Activated T-cell treated with anti-CD3 and anti-CD28 coated beads, Interleukin-2, amount 50 U/mL, for 4 hours (primary cell): ENCODE results near the gene AK9. TPM values are rescaled to one million over a fixed set of nuclear protein-coding genes. Genes with fewer than 3 reads are reported as not detected.
"Not testable (repeated sequence)": the region's sequence is repeated elsewhere in the genome, so short reads cannot be mapped to it uniquely, and the experiment has no call there.

ENCODE experiments used
- ATAC-seq, 2 donors: fragments of 200-7000 bp; cut with Tn5 transposase; one replicate each; pipeline ENCODE4 v1.10.0; 2021
- DNase-seq: peaks from one replicate; pipeline ENCODE4 v3.0.0-alpha.2; 2020
- H3K27me3 Mint-ChIP-seq: one replicate; pipeline ENCODE4 v1.8.0; 2021; ENCODE audit warnings: low read depth, mixed read lengths
- H3K36me3 Mint-ChIP-seq: one replicate; pipeline ENCODE4 v1.8.0; 2022; ENCODE audit warnings: mixed read lengths; ENCODE audit not compliant: insufficient read depth
- H3K4me1 Mint-ChIP-seq: one replicate; pipeline ENCODE4 v1.8.0; 2021; ENCODE audit warnings: low read depth, mixed read lengths
- H3K4me3 Mint-ChIP-seq: one replicate; pipeline ENCODE4 v1.8.0; 2021; ENCODE audit warnings: mild to moderate bottlenecking, moderate library complexity, mixed read lengths
- H3K9me3 Mint-ChIP-seq: one replicate; pipeline ENCODE4 v1.8.0; 2021; ENCODE audit warnings: mixed read lengths
- total RNA-seq, 3 donors: library from RNA; stranded (reverse); gene quantifications; one replicate each; pipeline ENCODE4 v1.2.1, GENCODE V29; 2021

The AK9 gene
- total RNA-seq, 3 donors from 2014 or later: 2.0 to 2.5 (median 2.1) TPM

GRCh38 chr6:109466212-109466923, 224.6 kb downstream of the AK9 start:
- H3K9me3 Mint-ChIP-seq: peaks cover 3% of the 10 kb centered on the region
- DNase-seq (no peak), ATAC-seq (no peak)
- no peaks in the 10 kb centered on the region for H3K27me3 Mint-ChIP-seq
- no peak overlapping the region for H3K4me3 Mint-ChIP-seq
- H3K36me3 Mint-ChIP-seq: peaks cover 62% of the 10 kb centered on the region
- H3K4me1 Mint-ChIP-seq: peaks cover 47% of the 10 kb centered on the region

GRCh38 chr6:109465772-109466171, 225.2 kb downstream of the AK9 start:
- no peak overlapping the region for H3K4me3 Mint-ChIP-seq
- H3K36me3 Mint-ChIP-seq: peaks cover 61% of the 10 kb centered on the region
- H3K27me3 Mint-ChIP-seq: no peaks in the 10 kb centered on the region
- H3K4me1 Mint-ChIP-seq: peaks cover 44% of the 10 kb centered on the region
- peaks cover 3% of the 10 kb centered on the region for H3K9me3 Mint-ChIP-seq
- DNase-seq (no peak), ATAC-seq (no peak)

GRCh38 chr6:109461733-109462526, 229.1 kb downstream of the AK9 start:
- peaks cover 3% of the 10 kb centered on the region for H3K9me3 Mint-ChIP-seq
- H3K4me1 Mint-ChIP-seq: peaks cover 60% of the 10 kb centered on the region
- no peaks in the 10 kb centered on the region for H3K27me3 Mint-ChIP-seq
- H3K4me3 Mint-ChIP-seq: no peak overlapping the region
- ATAC-seq (no peak), DNase-seq (no peak)
- peaks cover 41% of the 10 kb centered on the region for H3K36me3 Mint-ChIP-seq

- H3K9me3 Mint-ChIP-seq, DNase-seq, ATAC-seq, H3K4me3 Mint-ChIP-seq, H3K27me3 Mint-ChIP-seq: not testable (repeated sequence)
- Mint-ChIP-seq H3K4me1 (peaks cover 66% of the 10 kb centered on the region), H3K36me3 (peaks cover 41% of the 10 kb centered on the region)
Observed at GRCh38 chr6:109461205-109461604, 229.8 kb downstream of the AK9 start.

- Mint-ChIP-seq H3K4me1 (peaks cover 58% of the 10 kb centered on the region), H3K36me3 (peaks cover 33% of the 10 kb centered on the region), H3K27me3 (no peaks in the 10 kb centered on the region), H3K4me3 (no peak overlapping the region), H3K9me3 (peaks cover 3% of the 10 kb centered on the region)
- DNase-seq: no peak
- ATAC-seq: no peak
Observed at GRCh38 chr6:109460161-109460829, 230.7 kb downstream of the AK9 start.

- H3K4me1 Mint-ChIP-seq: peaks cover 59% of the 10 kb centered on the region
- DNase-seq (peak; percentile 35), ATAC-seq (peak; percentile 74 to 76)
- H3K27me3 Mint-ChIP-seq: no peaks in the 10 kb centered on the region
- no peak overlapping the region for H3K4me3 Mint-ChIP-seq
- peaks cover 3% of the 10 kb centered on the region for H3K9me3 Mint-ChIP-seq
- H3K36me3 Mint-ChIP-seq: peaks cover 25% of the 10 kb centered on the region
Observed at GRCh38 chr6:109458774-109459531, 232.0 kb downstream of the AK9 start.

- H3K4me3 Mint-ChIP-seq: peak overlapping the region; percentile 42
Observed at GRCh38 chr6:109457562-109457996, 233.4 kb downstream of the AK9 start.

GRCh38 chr6:109456710-109457561, 234.1 kb downstream of the AK9 start:
- H3K4me3 Mint-ChIP-seq: peak overlapping the region; percentile 49
- DNase-seq: no peak
- ATAC-seq: no peak
- peaks cover 2% of the 10 kb centered on the region for H3K9me3 Mint-ChIP-seq
- H3K36me3 Mint-ChIP-seq: peaks cover 14% of the 10 kb centered on the region
- H3K27me3 Mint-ChIP-seq: no peaks in the 10 kb centered on the region
- H3K4me1 Mint-ChIP-seq: peaks cover 68% of the 10 kb centered on the region

More at GRCh38 chr6:109457562-109457996, 233.4 kb downstream of the AK9 start:
- Mint-ChIP-seq H3K36me3 (peaks cover 20% of the 10 kb centered on the region), H3K4me1 (peaks cover 67% of the 10 kb centered on the region), H3K9me3 (peaks cover 3% of the 10 kb centered on the region), H3K27me3 (no peaks in the 10 kb centered on the region)
- ATAC-seq: no peak
- DNase-seq: no peak

- ATAC-seq (no peak), DNase-seq (no peak)
- Mint-ChIP-seq H3K4me3 (peak overlapping the region; percentile 53), H3K36me3 (peaks cover 8% of the 10 kb centered on the region), H3K4me1 (peaks cover 65% of the 10 kb centered on the region), H3K27me3 (no peaks in the 10 kb centered on the region), H3K9me3 (no peaks in the 10 kb centered on the region)
Observed at GRCh38 chr6:109456111-109456583, 234.9 kb downstream of the AK9 start.

GRCh38 chr6:109455437-109456110, 235.4 kb downstream of the AK9 start, which contains the start of gene MICAL1:
Gene MICAL1, minus strand, starts transcription at chr6:109455772. Its CDS starts 1,576 bp downstream, at chr6:109454196.
- Mint-ChIP-seq H3K27me3 (no peaks in the 10 kb centered on the region), H3K4me1 (peaks cover 69% of the 10 kb centered on the region), H3K4me3 (peak within 1 kb of the TSS; percentile 90), H3K36me3 (peaks cover 9% of the 10 kb centered on the region), H3K9me3 (no peaks in the 10 kb centered on the region)
- DNase-seq (peak; percentile 44), ATAC-seq (peak; percentile 37 to 47)

- DNase-seq (peak; percentile 54), ATAC-seq (peak; percentile 35 to 47)
- peaks cover 9% of the 10 kb centered on the region for H3K36me3 Mint-ChIP-seq
- no peaks in the 10 kb centered on the region for H3K9me3 Mint-ChIP-seq
- H3K27me3 Mint-ChIP-seq: no peaks in the 10 kb centered on the region
- H3K4me1 Mint-ChIP-seq: peaks cover 74% of the 10 kb centered on the region
- H3K4me3 Mint-ChIP-seq: peak overlapping the region; percentile 90
Observed at GRCh38 chr6:109454496-109455436, 236.2 kb downstream of the AK9 start.
